H9 (cell line): ENCODE data around the gene LILRA6. TPM values are rescaled to one million over a fixed set of nuclear protein-coding genes. Genes with fewer than 3 reads are reported as not detected.

Experiments used
- DNase-seq: peaks from one replicate; pipeline ENCODE4 v3.0.0-alpha.2; 2017
- H2AFZ ChIP-seq: one replicate; pipeline ENCODE4 v1.6.1; 2013; ENCODE audit warnings: mild to moderate bottlenecking, low read length, control low read depth, moderate library complexity
- H2AK5ac ChIP-seq: 2 replicates; pipeline ENCODE4 v1.6.1; 2013; ENCODE audit warnings: low read length, control low read depth, mixed read lengths; ENCODE audit not compliant: insufficient read length
- H2BK120ac ChIP-seq: one replicate; pipeline ENCODE4 v1.6.1; 2013; ENCODE audit warnings: low read depth, mild to moderate bottlenecking, low read length, control low read depth, inconsistent platforms; ENCODE audit not compliant: poor library complexity, severe bottlenecking
- H2BK12ac ChIP-seq: 2 replicates; pipeline ENCODE4 v1.6.1; 2013; ENCODE audit warnings: low read length, control low read depth, mixed read lengths, low read depth; ENCODE audit not compliant: insufficient read length
- H2BK15ac ChIP-seq: 2 replicates; pipeline ENCODE4 v1.6.1; 2013; ENCODE audit warnings: low read depth, low read length, control low read depth
- H2BK20ac ChIP-seq: one replicate; pipeline ENCODE4 v1.6.1; 2013; ENCODE audit warnings: low read depth, mild to moderate bottlenecking, low read length, control low read depth, inconsistent platforms; ENCODE audit not compliant: poor library complexity, severe bottlenecking
- H2BK5ac ChIP-seq: 2 replicates; pipeline ENCODE4 v1.6.1; 2013; ENCODE audit warnings: low read length, control low read depth, mixed read lengths; ENCODE audit not compliant: insufficient read length
- H3K14ac ChIP-seq: 2 replicates; pipeline ENCODE4 v1.6.1; 2013; ENCODE audit warnings: low read length, control low read depth; ENCODE audit not compliant: insufficient read depth
- H3K18ac ChIP-seq: 2 replicates; pipeline ENCODE4 v1.6.1; 2013; ENCODE audit warnings: low read depth, mild to moderate bottlenecking, mixed read lengths, low read length, control low read depth; ENCODE audit not compliant: insufficient read length
- H3K23ac ChIP-seq: 2 replicates; pipeline ENCODE4 v1.6.1; 2013; ENCODE audit warnings: low read length, control low read depth, mixed read lengths, low read depth; ENCODE audit not compliant: insufficient read length
- H3K23me2 ChIP-seq: 2 replicates; pipeline ENCODE4 v1.6.1; 2013; ENCODE audit warnings: low read depth, mild to moderate bottlenecking, mixed read lengths, low read length, control low read depth; ENCODE audit not compliant: insufficient read length, poor library complexity, severe bottlenecking
- H3K27ac ChIP-seq: 2 replicates; pipeline ENCODE4 v1.5.1; 2013; ENCODE audit warnings: low read length, control low read depth, mixed read lengths, low read depth; ENCODE audit not compliant: insufficient read length
- H3K27me3 ChIP-seq: 2 replicates; pipeline ENCODE4 v1.6.1; 2013; ENCODE audit warnings: low read length, control low read depth, inconsistent platforms; ENCODE audit not compliant: insufficient read depth
- H3K4ac ChIP-seq: 2 replicates; pipeline ENCODE4 v1.6.1; 2013; ENCODE audit warnings: low read depth, mild to moderate bottlenecking, control low read depth, inconsistent platforms, low read length, moderate library complexity
- H3K4me1 ChIP-seq: 2 replicates; pipeline ENCODE4 v1.6.1; 2013; ENCODE audit warnings: low read length, control low read depth, inconsistent platforms; ENCODE audit not compliant: insufficient read depth
- H3K4me2 ChIP-seq: 2 replicates; pipeline ENCODE4 v1.6.1; 2013; ENCODE audit warnings: low read length, control low read depth, mixed read lengths; ENCODE audit not compliant: insufficient read length, insufficient read depth
- H3K56ac ChIP-seq: 2 replicates; pipeline ENCODE4 v1.6.1; 2013; ENCODE audit warnings: low read depth, mild to moderate bottlenecking, mixed read lengths, low read length, control low read depth; ENCODE audit not compliant: insufficient read length
- H3K79me1 ChIP-seq: 2 replicates; pipeline ENCODE4 v1.6.1; 2013; ENCODE audit warnings: low read depth, mild to moderate bottlenecking, moderate library complexity, low read length, control low read depth, inconsistent platforms; ENCODE audit not compliant: insufficient read depth, poor library complexity, severe bottlenecking
- H3K79me2 ChIP-seq: 2 replicates; pipeline ENCODE4 v1.6.1; 2013; ENCODE audit warnings: low read length, control low read depth, inconsistent platforms; ENCODE audit not compliant: insufficient read depth
- H3K9ac ChIP-seq: 2 replicates; pipeline ENCODE4 v1.6.1; 2013; ENCODE audit warnings: low read length, control low read depth, mixed read lengths; ENCODE audit not compliant: insufficient read length; ENCODE audit errors: extremely low read depth
- H3K9me3 ChIP-seq: one replicate; pipeline ENCODE4 v1.6.1; 2013; ENCODE audit warnings: low read depth, low read length, inconsistent platforms; ENCODE audit not compliant: control insufficient read depth
- H3T11ph ChIP-seq: one replicate; pipeline ENCODE4 v1.6.1; 2013; ENCODE audit warnings: mild to moderate bottlenecking, low read length, control low read depth, inconsistent platforms
- H4K20me1 ChIP-seq: one replicate; pipeline ENCODE4 v1.6.1; 2013; ENCODE audit not compliant: control insufficient read depth, insufficient read length, insufficient read depth
- H4K5ac ChIP-seq: 2 replicates; pipeline ENCODE4 v1.6.1; 2013; ENCODE audit warnings: low read depth, mild to moderate bottlenecking, mixed read lengths, low read length, control low read depth; ENCODE audit not compliant: insufficient read length
- H4K8ac ChIP-seq: replicated peaks from 2 replicates; pipeline ENCODE4 v1.6.1; 2013; ENCODE audit warnings: low read length, control low read depth, mixed read lengths, low read depth; ENCODE audit not compliant: insufficient read length
- H4K91ac ChIP-seq: 2 replicates; pipeline ENCODE4 v1.6.1; 2013; ENCODE audit warnings: low read depth, mild to moderate bottlenecking, moderate library complexity, mixed read lengths, low read length, control low read depth; ENCODE audit not compliant: insufficient read length
- H3K27ac Mint-ChIP-seq, 3 experiments: 2 replicates in 2 of 3; 3 replicates in 1 of 3; pipeline ENCODE4 v1.8.0; 2020 to 2021; ENCODE audit warnings: mixed read lengths in 3 of 3, mild to moderate bottlenecking in 1 of 3, moderate library complexity in 1 of 3
- H3K27me3 Mint-ChIP-seq: 2 replicates; pipeline ENCODE4 v1.8.0; 2021; ENCODE audit warnings: low read depth, mild to moderate bottlenecking, moderate library complexity, mixed read lengths
- H3K36me3 Mint-ChIP-seq, 3 experiments: 2 replicates in 2 of 3; 3 replicates in 1 of 3; pipeline ENCODE4 v1.8.0; 2020 to 2021; ENCODE audit warnings: low read depth in 3 of 3, mixed read lengths in 3 of 3; ENCODE audit not compliant: insufficient read depth in 1 of 3
- H3K4me1 Mint-ChIP-seq, 2 experiments: 2 replicates each; pipeline ENCODE4 v1.8.0; 2020; ENCODE audit warnings: mixed read lengths in 2 of 2
- H3K4me3 Mint-ChIP-seq, 2 experiments: 2 replicates in 1 of 2; 3 replicates in 1 of 2; pipeline ENCODE4 v1.8.0; 2020 to 2021; ENCODE audit warnings: mild to moderate bottlenecking in 2 of 2, mixed read lengths in 2 of 2, moderate library complexity in 1 of 2
- H3K9me3 Mint-ChIP-seq, 2 experiments: 2 replicates in 1 of 2; 3 replicates in 1 of 2; pipeline ENCODE4 v1.8.0; 2020; ENCODE audit warnings: mild to moderate bottlenecking in 2 of 2, mixed read lengths in 2 of 2, moderate library complexity in 1 of 2
- CTCF ChIP-seq: fragments of 200-600 bp; sonication (generic); conservative IDR thresholded peaks from 3 replicates; pipeline ENCODE4 v1.8.0; 2021; ENCODE audit warnings: antibody characterized with exemption, mild to moderate bottlenecking
- WGBS: extraction: QIAGEN DNeasy Blood & Tissue Kit; methylation state at CpG from one replicate; pipeline ENCODE4 v1.1.7; 2013; ENCODE audit warnings: missing lambda C conversion rate, low lambda C conversion rate, mixed read lengths; ENCODE audit not compliant: insufficient read length; ENCODE audit errors: extremely low coverage; 5-methylcytosine and 5-hydroxymethylcytosine counted together
- total RNA-seq: library from RNA; stranded (reverse); gene quantifications from 2 replicates; pipeline ENCODE4 v1.2.1, GENCODE V29; 2021

Gene LILRA6
- total RNA-seq, 1 experiment from 2014 or later: not detected

- Histone ChIP-seq H3K4me2 (no peak overlapping the region), H3T11ph (no peak overlapping the region), H3K23ac (no peak overlapping the region), H3K27me3 (no peaks in the 10 kb centered on the region), H3K23me2 (no peaks in the 10 kb centered on the region), H4K5ac (no peak overlapping the region), H2BK120ac (no peak overlapping the region), H4K8ac (no peak overlapping the region), H3K9me3 (no peaks in the 10 kb centered on the region), H4K20me1 (no peaks in the 10 kb centered on the region), H3K4ac (no peak overlapping the region), H2BK12ac (no peak overlapping the region), H3K79me1 (no peaks in the 10 kb centered on the region), H4K91ac (no peak overlapping the region), H3K27ac (no peak overlapping the region), H2AFZ (no peak overlapping the region), H2BK15ac (no peak overlapping the region), H2BK5ac (no peak overlapping the region), H3K56ac (no peak overlapping the region), H3K4me1 (no peaks in the 10 kb centered on the region), H2BK20ac (no peak overlapping the region), H3K18ac (no peak overlapping the region), H2AK5ac (no peak overlapping the region), H3K14ac (no peak overlapping the region), H3K79me2 (no peaks in the 10 kb centered on the region), H3K9ac (no peak overlapping the region)
- no peak overlapping the region for H3K27ac Mint-ChIP-seq
- H3K27me3 Mint-ChIP-seq: peaks cover 35% of the 10 kb centered on the region
- no peak overlapping the region for H3K4me3 Mint-ChIP-seq
- WGBS: no CpG with 5 or more reads among the region's 20 CpGs
- H3K9me3 Mint-ChIP-seq: peaks cover 0 to 34% of the 10 kb centered on the region in 2 experiments; a peak in 2 of 5 replicates
- no peak for DNase-seq
- no peak for TF ChIP-seq CTCF
- no peaks in the 10 kb centered on the region for H3K36me3 Mint-ChIP-seq
- H3K4me1 Mint-ChIP-seq: no peaks in the 10 kb centered on the region
Measured at GRCh38 chr19:54247106-54247930, 4.7 kb upstream of the LILRA6 start.
